Kidney capillary endothelial cell (primary cell): ENCODE measurements around the gene PAFAH2.
A peak's percentile ranks its signal among the peaks of the same experiment; 100 is the strongest.

Experiments used
- DNase-seq: peaks from one replicate; pipeline ENCODE4 v3.0.0-alpha.2; 2018; ENCODE audit warnings: low spot score

The PAFAH2 gene

DNA sequence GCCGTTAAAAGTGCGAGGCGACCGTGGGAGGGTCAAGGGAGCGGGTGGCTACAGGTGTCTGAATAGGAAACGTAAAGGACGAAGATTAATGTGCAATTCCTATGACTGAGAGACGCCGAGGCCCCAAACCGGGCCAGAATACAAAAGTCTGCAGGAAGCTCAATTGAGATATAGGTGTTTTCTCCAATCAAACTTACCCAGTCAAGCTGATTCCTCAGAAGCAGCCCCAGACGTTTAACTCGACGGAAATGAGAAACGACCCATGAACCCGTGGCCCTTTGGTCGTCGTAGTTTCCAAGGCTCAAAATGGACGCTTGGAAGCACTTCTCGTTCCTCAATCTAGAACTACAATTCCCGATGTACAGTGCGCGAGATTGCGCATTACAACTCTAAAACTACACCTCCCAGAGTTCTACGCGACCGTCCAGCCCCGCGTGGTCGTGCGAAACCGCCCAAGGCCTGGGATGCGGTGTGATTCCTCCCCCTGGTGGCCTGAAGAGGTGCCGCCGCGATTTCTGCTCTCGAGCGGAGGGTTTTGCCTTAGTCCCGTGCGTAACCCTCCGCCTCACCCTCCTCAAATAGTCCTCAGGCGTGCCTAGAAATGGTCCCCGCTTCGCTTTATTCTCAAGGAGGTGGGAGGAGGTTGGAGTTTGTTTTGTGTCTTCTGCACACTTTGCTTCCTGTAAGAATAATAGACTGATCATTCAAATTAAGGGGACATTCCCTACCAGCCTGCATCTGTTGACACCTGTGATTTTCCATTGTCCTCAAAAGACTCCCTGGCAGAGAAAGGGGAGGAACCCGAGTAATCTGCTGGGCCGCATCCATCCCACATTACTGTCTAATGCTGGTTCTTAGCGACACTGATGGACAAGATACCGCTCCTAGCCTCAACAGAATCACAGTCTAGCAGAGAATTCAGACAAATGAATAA is at the start of gene PAFAH2:
PAFAH2 (minus strand) TSS at position 236 of the 934 bp plus-strand sequence. CDS start 7,247 bp downstream, outside the sequence.
- DNase-seq, result peak; percentile 97

DNA sequence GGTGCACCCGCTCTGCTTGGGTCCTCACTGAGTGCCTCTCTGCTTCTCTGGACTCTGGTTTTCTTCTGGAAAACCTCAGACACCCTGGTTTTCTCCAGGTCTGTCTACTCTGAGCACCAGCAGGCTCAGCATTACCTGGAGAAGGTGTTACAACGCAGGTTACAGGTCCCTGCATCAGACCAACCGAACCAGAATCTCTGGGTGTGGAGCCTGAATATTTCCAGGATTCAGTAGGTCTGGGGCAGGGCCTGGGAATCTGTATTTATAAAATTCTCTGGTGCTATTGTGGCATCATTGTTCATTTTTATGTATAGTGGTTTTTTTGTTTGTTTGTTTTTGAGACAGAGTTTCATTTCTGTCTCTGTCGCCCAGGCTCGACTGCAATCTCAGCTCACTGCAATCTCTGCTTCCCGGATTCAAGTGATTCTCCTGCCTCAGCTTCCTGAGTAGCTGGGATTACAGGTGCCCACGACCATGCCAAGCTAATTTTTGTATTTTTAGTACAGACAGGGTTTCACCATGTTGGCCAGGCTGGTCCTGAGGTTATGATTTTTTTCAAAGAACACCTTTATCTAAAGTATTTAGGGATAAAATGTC is 49.5 kb upstream of the PAFAH2 start:
- no peak for DNase-seq

DNA sequence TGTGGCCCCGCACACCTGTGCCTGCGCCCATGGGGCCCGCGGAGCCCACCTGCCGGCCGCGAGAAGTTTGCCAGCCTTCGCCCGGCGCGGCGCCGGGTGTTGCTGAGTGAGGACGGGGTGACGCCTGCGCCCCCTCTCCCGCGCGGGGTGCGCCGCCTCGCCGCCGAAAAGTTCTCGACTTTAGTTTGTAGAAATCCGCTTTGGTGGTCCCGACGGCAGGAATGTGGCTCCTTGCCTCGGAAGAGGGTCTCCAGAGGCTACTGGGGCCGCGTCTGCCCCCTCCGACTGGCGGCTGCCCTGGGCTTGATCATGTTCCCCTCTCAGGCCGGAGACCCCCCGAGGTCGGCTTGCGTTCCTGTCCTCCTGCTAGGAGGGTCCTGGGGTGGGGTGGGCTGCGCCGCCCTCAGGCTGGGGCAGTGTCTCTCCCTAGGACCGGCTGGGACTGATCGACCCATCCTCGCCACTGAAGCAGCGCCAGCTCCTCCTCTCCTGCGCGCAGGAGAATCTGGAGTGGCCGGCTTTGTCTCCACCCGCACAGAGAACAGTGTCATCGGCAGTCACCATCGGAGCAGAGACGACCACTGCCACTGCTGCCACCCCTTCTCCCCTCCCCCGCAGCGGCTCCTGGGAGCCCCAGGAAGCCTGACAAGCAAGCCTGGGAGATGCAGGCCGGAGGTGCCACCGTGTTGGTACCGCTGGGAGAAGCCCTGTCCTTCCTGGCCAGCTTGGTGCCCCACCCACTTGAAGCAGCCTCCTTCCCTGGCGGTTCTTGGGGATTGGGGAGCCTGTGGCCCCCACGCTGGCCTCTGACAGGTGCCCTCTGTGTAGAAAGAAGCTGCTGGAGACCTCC is 48.6 kb upstream of the PAFAH2 start:
- no peak for DNase-seq

DNA sequence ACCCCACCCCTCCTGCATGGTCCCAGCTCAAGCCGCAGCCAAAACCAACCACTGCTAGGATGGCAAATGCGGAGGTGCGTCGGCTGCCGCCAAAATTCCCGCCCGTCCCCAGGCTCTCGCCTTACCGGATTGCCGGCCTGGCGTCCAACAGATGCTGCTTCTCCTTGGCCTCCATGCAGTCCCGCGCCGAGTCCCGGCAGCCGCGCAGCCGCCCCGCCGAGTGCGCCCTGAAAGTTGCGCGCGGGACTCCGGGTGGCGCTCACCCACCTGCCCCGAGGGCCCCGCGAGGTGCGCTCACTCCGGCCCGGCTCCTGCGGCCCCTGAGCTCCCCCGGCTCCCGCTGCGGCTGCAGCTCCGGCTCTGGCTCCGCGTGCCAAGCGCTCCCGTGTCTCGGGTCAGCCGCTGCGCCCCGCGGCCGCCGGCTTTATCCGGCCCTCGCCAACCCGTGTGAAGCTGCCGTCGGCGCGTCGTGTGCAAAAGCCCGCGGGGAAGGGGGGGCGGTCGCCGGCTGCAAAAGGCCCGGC is 47.9 kb upstream of the PAFAH2 start, which contains the start of gene SLC30A2:
SLC30A2 (minus strand) TSS at position 397 of the 524 bp plus-strand sequence; CDS start at position 175, 222 bp downstream.
- no peak for DNase-seq

DNA sequence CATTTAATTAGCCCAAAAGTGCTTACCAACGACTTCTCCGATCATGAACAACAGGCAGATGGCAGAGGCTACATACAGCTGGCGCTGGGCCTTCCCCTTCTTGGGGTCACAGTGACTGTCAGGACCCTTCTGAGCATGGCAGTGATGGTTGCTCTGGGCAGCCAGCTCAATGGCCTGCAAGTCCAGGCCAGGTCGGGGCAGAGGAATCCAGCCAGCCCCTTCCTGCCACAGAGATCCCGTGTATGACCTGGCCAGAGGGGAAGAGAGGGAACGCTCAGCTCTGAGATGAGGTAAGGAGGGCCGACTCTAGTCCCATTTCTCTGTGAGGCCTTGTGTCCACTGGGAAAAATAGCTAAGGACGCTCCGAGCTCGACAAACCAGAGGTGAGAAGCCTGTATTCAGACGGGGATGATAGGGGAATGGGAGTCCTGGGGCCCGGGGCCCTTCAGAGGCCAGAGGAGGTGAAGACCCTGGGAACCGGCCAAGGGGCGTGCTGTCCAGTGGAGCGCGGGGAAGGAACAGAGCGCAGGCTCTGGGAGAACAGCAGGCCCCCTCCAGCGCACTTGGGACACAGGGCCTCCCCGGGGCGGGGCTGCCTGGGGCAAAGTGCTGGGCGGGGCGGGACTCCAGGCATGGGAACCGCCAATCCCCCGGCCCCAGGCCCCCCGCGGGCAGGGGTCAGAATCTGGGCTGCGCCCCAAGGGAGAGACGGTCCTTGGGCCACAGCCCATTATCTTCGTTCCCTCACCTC is 47.3 kb upstream of the PAFAH2 start:
- DNase-seq, result no peak

DNA sequence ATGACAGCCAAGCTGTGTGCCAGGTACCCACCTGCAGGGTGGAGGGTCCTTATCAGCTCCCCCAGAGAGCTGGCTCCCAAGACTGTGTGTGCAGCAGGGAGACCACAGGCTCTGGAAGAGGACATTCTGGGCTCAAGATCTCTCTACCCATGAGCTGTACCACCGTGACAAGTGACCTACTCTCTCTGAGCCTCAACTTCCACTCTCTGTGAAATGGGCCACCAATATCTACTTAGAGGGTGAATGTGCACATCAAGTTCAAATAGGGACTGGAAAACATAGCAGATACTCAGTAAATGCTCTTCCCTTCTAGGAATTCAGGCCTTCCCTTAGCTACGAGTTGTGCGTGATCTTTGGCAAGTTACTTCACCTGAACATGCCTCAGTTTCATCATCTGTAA is 46.6 kb upstream of the PAFAH2 start:
- no peak for DNase-seq

DNA sequence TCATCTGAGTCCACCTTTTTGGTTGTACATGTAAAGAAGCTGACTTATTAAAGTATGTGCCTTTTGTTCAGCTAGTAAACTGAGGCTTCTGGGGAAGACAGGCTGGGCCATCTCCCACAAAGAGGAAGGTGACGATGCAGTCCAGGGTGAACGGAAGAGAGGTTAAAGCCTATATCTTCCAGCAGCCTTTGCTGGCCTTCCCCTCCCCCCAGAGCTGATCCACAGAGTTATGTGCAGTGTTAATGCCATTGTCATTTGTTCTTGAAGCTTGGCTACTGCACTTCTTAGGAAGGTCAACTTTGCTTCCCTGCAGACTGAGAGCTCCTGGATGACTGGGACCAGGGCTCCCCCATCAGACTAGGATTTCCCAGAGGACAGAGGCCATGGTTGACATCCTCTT is 45.9 kb upstream of the PAFAH2 start:
- DNase-seq, result no peak

DNA sequence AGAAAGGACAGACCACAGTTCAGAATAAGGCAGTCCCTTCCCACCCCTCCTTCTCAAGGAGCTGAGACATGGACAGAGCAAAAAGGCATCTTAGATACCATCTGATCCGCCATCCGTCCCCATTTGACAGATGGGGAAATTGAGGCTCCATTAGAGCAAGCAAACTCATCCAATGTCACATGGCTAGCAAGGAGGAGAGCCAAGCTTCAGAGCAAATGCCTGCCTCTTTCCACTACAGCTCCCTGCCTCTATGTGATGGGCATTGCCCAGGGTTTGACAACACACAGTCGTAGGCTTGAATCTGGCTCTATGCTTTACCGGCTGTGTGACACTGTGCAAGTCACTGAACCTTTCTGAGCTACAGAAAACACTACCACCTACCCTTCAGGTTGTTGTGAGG is 44.1 kb upstream of the PAFAH2 start:
- DNase-seq, result no peak

DNA sequence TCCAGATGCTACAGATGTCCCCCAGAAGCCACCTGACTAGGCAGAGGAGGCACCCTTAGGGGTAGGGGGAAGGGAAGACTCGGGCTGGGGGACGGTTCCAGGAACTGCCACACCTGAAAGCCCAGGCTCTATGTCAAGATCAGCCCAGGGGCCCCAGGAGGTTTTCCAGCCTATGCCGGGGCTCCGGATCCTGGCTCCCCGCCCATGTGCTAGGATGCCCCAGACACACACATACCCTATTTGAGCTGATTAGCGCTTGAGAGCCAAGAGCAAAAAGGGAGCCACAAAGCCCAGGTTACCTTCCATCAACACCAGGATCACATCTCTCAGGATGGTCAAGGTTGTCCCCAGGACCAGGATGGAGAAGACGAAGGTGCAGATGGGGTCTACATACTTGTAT is 43.5 kb upstream of the PAFAH2 start:
- DNase-seq, result no peak

DNA sequence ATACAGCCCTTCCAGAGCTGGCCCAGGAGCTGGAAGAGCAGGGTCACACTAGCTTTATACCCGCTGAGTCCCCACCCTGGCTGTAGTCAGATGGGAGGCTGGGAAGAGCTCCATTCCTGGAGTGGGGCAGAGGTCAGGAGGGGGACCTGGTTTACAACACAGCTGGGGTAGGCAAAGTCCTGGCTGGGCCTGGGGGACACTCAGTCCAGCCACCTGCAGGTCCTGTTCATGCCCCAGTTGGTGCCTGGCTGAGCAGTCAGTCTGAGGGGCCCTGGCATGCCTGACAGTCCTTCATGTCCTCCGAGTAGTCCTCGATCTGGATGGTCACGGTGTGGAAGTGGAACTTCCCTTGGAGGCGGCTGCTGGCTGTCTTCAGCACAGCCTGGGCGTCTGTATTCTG is 41.0 kb upstream of the PAFAH2 start:
- DNase-seq, result no peak

DNA sequence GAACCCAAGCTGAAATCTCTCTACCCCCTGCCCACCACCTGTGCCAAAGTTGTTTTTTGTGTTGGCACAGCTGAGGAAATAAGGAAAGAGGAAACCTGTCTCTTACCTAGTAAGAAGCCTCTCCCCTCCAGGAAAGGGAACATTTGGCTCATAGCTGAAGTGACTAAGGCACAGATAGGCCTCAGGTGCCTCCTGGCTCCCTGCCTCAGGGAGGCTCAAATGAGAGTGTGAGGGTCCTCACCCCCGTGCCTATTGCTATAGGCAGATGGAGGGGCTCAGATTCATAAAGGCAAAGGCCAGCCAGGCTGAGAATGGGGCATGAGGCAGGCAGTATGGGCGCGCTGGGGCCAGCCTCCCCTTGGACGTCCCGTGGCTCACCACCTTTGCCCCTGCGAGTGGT is 40.6 kb upstream of the PAFAH2 start:
- DNase-seq, result no peak

DNA sequence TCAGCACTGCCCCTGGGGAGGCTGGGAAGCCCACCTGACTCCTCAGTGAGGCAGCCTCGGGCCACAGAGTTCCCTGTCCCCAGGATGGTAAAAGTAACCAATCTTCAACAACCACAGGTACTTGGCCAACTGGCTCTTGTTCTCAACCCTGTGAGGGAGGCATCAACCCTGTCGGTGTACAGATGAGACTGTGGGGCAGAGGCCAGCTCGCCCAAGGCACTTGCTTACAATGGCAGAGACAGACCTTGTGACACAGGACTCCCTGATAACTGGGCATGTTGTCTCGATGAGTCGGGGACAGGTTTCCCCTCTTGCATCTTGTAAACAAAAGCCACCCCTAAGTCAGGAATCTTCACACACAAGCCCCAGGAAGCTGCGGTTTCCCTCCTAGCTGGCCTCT is 40.0 kb upstream of the PAFAH2 start:
- no peak for DNase-seq

DNA sequence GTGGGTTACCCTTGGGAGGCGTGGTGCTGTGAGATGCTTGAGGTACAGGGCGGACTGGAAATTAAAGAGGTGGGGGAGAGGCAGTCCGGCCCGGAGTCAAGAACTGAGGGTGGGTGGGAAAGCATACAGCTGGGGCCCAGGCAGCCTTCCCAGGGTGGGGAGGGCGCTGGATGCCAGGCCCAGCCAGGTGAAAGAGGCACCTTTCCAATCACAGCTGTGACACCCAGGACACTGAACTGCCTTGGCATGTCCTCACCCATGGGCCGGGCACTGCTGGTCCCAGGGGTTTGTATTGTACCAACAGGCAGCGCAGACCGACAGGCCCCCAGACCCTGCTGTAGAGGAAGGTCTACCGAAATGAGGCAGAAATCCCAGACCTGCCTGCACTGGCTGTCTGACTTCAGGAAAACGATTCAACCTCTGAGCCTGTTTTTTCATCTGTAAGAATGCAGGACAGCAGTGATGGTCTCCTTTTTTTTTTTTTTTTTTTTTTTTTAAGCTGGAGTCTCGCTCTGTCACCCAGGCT is 39.0 kb upstream of the PAFAH2 start:
- DNase-seq, result no peak

DNA sequence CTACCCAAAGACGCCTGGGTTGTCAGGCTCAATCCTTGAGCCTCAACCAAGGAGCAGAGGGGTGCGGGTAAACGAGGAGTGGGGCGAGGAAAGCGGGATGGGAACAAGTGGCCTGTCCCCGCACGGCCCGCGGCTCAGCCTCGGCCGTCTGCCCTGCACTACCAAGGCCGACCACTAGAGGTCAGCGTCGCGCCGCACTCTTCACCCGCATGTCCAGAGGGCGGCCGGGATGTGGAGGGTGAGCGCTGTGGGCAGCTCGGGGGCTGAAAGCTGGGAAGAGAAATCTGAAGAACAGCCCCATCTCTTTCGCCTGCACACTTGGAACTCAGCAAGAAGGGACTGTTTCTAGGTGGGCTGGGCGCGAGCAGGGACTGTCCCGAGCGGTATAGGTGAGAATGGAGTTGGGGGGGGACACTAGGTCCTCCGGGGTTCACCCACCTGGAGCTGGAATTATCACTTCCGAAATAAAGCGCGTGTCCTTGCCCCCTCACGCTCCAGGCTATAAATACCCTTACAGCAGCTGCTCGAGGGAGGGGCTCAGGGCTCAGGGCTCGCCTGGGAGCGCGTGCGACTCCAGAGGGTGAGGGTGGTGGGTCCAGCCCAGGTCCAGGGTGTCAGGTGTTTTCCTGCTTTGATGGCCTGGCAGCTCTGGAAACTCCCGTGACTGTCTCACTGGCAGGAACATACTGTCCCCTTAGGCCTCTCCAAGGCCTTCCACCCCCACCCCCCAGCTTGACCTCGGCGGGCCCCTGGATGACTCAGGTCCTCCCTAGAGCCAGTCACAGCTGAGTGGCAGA is 38.3 kb upstream of the PAFAH2 start:
- DNase-seq, result peak; percentile 75

DNA sequence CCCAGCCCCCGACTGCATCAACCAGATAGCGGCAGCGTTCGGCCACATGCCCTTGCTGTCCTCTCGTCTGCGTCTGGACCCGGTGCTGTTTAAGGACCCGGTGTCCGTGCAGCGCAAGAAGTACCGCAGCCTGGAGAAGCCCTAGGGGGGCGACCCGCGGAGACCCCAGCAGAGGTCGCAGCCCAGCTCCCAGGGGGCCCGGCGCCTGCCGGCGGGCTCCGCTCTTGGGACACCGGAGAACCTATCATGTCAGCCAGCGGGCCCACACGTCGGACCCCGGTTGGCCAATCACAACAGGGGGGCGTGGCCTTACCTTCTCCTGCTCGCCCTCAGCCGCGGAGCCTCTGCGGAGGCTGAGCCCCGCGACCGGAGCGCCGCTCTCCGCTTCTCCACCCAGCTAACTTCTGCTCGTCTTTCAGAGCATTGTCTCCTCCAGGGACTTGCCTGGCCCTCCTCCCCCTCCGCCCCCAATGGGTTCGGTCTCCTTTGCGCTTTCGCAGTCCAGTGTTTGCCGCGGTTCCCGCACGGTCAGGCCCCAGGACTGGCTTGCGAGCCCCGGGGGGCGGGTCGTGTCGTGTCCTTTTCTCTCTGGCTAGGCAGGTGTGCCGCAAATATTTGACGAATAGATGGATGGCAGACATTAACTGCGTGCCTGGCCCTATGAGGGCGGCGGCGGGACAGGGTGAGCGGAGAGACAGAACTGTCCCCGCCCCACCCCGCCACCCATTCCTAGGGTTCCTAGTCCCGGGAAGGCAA is 37.5 kb upstream of the PAFAH2 start:
- DNase-seq, result peak; percentile 79

DNA sequence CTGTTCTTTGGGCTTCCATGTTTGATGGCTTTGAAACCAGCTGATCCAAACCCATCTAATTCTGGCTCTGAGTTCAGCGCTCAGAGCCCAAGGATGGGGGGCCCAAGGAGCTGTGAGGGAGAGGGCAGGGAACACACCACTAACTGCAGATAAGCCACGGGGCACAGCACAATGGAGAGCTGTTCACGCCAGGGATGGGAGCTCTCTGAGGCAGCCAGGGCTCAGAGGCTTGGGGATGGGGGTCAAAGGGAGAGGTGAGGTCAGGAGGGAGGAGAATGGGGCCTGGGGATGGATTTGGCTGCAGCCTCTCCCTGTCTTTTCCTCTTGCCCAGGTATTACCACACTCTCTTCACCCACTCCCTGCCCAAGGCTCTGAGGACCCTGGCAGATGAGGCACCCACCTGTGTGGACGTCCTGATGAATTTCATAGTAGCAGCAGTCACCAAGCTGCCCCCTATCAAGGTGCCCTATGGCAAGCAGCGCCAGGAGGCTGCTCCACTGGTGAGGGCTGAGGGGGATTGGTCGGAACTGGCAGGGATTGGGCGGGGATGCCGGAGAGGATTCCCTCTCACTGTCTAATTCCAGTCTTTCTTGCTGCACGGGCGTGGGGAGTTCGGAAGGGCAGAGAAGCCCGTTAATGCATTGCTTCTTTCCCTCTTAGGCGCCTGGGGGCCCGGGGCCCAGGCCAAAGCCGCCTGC is 36.8 kb upstream of the PAFAH2 start:
- no peak for DNase-seq

DNA sequence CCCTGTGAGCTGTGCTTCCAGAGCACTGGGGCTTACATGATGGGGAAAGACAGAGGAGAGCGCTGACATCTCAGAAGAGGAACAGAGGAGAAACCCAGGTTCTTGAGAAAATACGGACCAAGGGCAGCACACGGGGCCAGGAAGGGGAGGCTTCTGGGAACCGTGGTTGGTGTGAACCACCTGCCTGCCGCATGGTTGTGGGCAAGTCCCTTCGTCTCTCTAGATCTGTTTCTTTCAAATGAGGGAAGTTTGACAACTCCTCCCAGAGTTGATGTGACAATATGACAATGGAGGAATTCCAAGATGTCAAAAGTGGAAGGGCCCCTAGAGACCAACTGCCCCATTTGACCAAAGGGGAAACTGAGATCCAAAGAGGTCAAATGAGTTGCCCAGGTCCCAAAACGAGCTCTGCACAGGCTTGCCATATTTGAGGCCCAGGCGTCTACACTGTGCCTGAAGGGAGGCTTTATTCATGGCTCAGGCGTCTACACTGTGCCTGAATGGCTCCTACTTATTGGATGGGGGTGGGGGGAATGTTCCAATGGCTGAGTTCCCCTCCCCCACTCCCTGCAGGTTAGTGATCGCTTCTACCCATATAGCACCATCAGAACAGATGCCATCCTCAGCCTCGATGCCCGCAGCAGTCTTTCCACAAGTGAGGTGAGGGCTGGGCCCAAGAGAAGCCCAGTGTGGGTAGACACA is 34.9 kb upstream of the PAFAH2 start:
- DNase-seq, result no peak

DNA sequence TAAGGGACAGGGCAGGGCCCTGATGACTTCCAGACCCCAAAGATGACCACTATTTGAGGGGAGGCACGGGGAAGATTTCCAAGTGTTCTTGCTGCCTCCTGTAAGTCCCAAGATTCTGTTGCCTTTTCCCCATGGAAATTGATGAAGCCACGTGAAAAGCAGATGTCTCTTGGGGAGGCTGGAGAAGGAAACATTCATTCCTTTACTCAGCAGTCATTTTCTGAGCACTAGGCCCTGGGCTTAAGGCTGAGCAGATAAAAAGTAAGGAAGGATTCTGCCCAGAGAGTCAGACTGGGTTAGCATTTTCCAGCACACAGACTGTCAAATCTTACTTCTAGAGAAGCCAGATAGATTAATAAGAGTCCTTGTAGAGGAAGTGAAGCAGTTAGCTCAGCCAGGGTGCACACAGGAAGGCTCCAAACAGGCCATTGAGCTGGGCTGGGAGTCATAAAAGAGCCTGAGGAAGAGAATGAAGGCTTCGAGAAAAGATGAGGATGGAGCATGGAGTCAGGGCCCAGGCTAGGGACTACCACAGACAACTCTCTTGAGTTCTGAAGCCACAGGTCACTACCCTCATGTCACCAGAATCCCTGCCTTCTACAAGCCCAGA is 33.9 kb upstream of the PAFAH2 start:
- DNase-seq, result no peak
